ENCODE measurements around the gene RGS7BP.
"Not testable (repeated sequence)": the region's sequence is repeated elsewhere in the genome, so short reads cannot be mapped to it uniquely, and the experiment has no call there.

The RGS7BP gene

DNA sequence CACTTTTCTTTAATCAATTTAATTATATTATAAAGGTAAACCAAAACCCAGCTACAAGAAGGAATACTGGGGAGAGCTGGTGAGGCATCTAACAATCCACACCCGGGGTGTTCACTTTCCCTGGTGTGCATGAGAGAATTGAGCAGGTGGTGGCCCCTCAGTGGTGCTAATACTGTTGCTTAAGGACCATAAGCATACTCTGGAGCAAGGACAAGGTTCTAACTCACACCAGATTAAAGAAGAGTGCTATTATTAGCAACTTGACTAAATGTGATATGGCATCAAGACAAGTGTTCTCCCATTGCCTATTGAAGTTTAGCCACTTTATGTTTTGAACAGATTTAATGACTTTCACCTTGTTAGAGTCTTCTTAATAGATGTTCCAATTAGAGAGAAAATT is 8.8 kb downstream of the RGS7BP start:
- Histone ChIP-seq H3K27me3 (ENCODE audit: control insufficient read depth, insufficient read depth, low read length) (no peaks in the 10 kb centered on the region), H3K27ac (ENCODE audit: low read depth, low read length) (no peak overlapping the region), H3K4me3 (ENCODE audit: low read length) (no peak overlapping the region), H3K4me1 (ENCODE audit: control insufficient read depth, insufficient read depth, low read length) (no peaks in the 10 kb centered on the region), H3K9ac (ENCODE audit: low read length) (no peak overlapping the region), H3K36me3 (ENCODE audit: control insufficient read depth, insufficient read depth, low read length) (no peaks in the 10 kb centered on the region)

GRCh38 chr5:64516216-64516615 is 10.4 kb downstream of the RGS7BP start:
- H3K27ac ChIP-seq (ENCODE audit: low read depth, low read length): no peak overlapping the region
- no peak overlapping the region for H3K9ac ChIP-seq (ENCODE audit: low read length)
- no peaks in the 10 kb centered on the region for H3K27me3 ChIP-seq (ENCODE audit: control insufficient read depth, insufficient read depth, low read length)
- no peaks in the 10 kb centered on the region for H3K36me3 ChIP-seq (ENCODE audit: control insufficient read depth, insufficient read depth, low read length)
- H3K4me3 ChIP-seq (ENCODE audit: low read length): no peak overlapping the region
- no peaks in the 10 kb centered on the region for H3K4me1 ChIP-seq (ENCODE audit: control insufficient read depth, insufficient read depth, low read length)

- no peaks in the 10 kb centered on the region for H3K27me3 ChIP-seq (ENCODE audit: control insufficient read depth, insufficient read depth, low read length)
- H3K4me3 ChIP-seq (ENCODE audit: low read length): no peak overlapping the region
- no peak overlapping the region for H3K9ac ChIP-seq (ENCODE audit: low read length)
- no peaks in the 10 kb centered on the region for H3K4me1 ChIP-seq (ENCODE audit: control insufficient read depth, insufficient read depth, low read length)
- H3K36me3 ChIP-seq (ENCODE audit: control insufficient read depth, insufficient read depth, low read length): no peaks in the 10 kb centered on the region
- no peak overlapping the region for H3K27ac ChIP-seq (ENCODE audit: low read depth, low read length)
Observed at GRCh38 chr5:64518793-64519192, 13.0 kb downstream of the RGS7BP start.

DNA sequence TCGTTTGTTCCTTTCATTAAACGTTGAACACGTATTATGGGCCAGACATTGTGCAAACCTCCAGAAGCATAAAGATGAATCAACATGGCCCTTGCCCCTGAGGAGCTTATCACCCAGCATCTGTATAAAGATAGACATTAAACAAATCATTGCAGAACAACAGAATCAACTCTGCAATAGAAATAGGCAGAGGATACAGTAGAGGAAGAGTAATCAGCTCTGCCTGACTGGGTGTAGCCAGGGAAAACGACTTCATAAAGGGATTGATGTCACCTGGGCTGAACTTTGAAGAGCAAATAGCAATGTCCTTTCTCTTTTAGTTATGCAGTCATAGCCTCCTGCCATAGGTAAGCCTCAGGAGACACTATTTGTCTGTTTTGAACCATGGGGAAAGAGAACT is 13.4 kb downstream of the RGS7BP start:
- H3K9ac ChIP-seq (ENCODE audit: low read length): no peak overlapping the region
- no peaks in the 10 kb centered on the region for H3K27me3 ChIP-seq (ENCODE audit: control insufficient read depth, insufficient read depth, low read length)
- H3K36me3 ChIP-seq (ENCODE audit: control insufficient read depth, insufficient read depth, low read length): no peaks in the 10 kb centered on the region
- no peak overlapping the region for H3K4me3 ChIP-seq (ENCODE audit: low read length)
- H3K27ac ChIP-seq (ENCODE audit: low read depth, low read length): no peak overlapping the region
- H3K4me1 ChIP-seq (ENCODE audit: control insufficient read depth, insufficient read depth, low read length): no peaks in the 10 kb centered on the region

DNA sequence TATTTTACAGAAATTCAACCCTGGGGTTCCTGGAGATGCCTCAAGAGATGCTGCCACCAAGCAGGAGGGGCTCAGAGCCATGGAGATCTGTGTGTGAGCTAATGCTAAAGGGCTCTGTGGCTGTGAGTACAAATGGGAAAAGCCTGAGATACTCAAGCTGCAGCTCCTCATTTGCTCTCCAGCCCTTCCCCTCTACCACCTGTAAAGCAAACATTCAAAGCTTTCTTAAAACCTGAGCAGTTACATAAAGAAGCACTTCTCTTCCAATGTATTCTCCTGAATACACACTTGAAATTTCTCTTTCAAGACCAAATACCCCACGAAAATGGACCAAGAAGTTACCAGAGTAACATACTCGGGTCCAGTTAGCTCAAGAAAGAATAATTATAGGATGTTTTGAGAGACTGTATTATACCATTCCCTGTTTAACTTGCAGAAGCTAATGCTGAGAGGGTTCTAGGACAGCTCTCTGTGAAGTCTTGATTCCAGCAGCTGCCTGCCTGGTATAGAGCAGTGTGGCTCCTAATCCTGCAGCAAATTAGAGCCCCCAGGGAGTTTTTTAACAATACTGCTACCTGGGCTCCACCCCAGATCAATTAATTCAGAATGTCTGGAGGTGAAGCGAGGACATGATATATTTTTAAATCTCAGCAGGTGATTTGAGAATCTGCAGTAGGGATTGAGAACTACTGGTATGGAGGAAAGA is 21.1 kb downstream of the RGS7BP start:
- Histone ChIP-seq H3K4me3 (ENCODE audit: low read length) (no peak overlapping the region), H3K36me3 (ENCODE audit: control insufficient read depth, insufficient read depth, low read length) (no peaks in the 10 kb centered on the region), H3K27me3 (ENCODE audit: control insufficient read depth, insufficient read depth, low read length) (no peaks in the 10 kb centered on the region), H3K4me1 (ENCODE audit: control insufficient read depth, insufficient read depth, low read length) (no peaks in the 10 kb centered on the region), H3K27ac (ENCODE audit: low read depth, low read length) (no peak overlapping the region), H3K9ac (ENCODE audit: low read length) (no peak overlapping the region)

GRCh38 chr5:64530076-64530475 is 24.3 kb downstream of the RGS7BP start:
- Histone ChIP-seq H3K9ac (ENCODE audit: low read length) (no peak overlapping the region), H3K36me3 (ENCODE audit: control insufficient read depth, insufficient read depth, low read length) (no peaks in the 10 kb centered on the region), H3K4me3 (ENCODE audit: low read length) (no peak overlapping the region), H3K27ac (ENCODE audit: low read depth, low read length) (no peak overlapping the region), H3K27me3 (ENCODE audit: control insufficient read depth, insufficient read depth, low read length) (no peaks in the 10 kb centered on the region), H3K4me1 (ENCODE audit: control insufficient read depth, insufficient read depth, low read length) (no peaks in the 10 kb centered on the region)

DNA sequence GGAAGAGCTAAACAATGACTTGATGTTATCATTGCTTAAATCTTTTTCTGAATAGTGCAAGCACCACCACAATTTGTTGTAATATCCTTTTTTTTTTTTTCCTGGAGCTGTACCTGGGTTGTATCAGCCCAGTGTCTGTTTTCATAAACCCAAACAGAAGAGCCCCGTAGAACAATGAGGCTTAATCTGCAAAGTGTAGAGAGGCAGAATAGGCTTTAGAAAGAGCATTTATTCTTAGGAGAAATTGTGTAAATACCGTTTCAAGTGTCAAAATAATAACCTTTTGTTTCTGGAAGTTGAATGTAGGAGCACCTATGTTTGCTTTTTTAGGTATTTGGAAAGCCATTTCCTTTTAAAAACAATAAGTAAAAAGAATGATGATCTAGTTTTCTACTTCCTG is 26.4 kb downstream of the RGS7BP start:
- H3K27ac ChIP-seq (ENCODE audit: low read depth, low read length): no peak overlapping the region
- H3K4me1 ChIP-seq (ENCODE audit: control insufficient read depth, insufficient read depth, low read length): no peaks in the 10 kb centered on the region
- no peak overlapping the region for H3K9ac ChIP-seq (ENCODE audit: low read length)
- no peak overlapping the region for H3K4me3 ChIP-seq (ENCODE audit: low read length)
- no peaks in the 10 kb centered on the region for H3K36me3 ChIP-seq (ENCODE audit: control insufficient read depth, insufficient read depth, low read length)
- H3K27me3 ChIP-seq (ENCODE audit: control insufficient read depth, insufficient read depth, low read length): no peaks in the 10 kb centered on the region

DNA sequence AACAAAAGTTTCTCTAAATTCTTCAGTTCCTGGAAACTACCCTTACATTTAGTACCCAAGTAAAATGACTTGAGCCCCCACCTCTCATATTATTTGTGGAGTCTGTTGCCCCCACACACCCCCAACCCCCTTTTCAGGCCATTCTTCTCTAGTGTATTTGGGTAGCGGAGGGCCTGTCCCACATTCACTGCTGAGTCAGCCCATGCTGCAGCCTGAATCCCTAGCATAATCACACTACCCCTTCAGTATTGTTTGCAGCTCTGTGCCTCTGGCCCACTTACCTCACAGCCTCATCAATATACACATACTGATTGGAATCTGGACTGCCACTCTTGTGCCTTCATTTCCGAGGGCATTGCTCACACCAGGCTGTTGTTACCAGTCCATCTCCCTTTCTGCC is 26.8 kb downstream of the RGS7BP start:
- Histone ChIP-seq H3K4me1 (ENCODE audit: control insufficient read depth, insufficient read depth, low read length) (no peaks in the 10 kb centered on the region), H3K27ac (ENCODE audit: low read depth, low read length) (no peak overlapping the region), H3K36me3 (ENCODE audit: control insufficient read depth, insufficient read depth, low read length) (no peaks in the 10 kb centered on the region), H3K9ac (ENCODE audit: low read length) (no peak overlapping the region), H3K27me3 (ENCODE audit: control insufficient read depth, insufficient read depth, low read length) (no peaks in the 10 kb centered on the region), H3K4me3 (ENCODE audit: low read length) (no peak overlapping the region)

- Histone ChIP-seq H3K4me3 (ENCODE audit: low read length) (no peak overlapping the region), H3K9ac (ENCODE audit: low read length) (no peak overlapping the region), H3K27ac (ENCODE audit: low read depth, low read length) (no peak overlapping the region), H3K4me1 (ENCODE audit: control insufficient read depth, insufficient read depth, low read length) (no peaks in the 10 kb centered on the region), H3K36me3 (ENCODE audit: control insufficient read depth, insufficient read depth, low read length) (no peaks in the 10 kb centered on the region), H3K27me3 (ENCODE audit: control insufficient read depth, insufficient read depth, low read length) (no peaks in the 10 kb centered on the region)
Observed at GRCh38 chr5:64534033-64534432, 28.2 kb downstream of the RGS7BP start.

DNA sequence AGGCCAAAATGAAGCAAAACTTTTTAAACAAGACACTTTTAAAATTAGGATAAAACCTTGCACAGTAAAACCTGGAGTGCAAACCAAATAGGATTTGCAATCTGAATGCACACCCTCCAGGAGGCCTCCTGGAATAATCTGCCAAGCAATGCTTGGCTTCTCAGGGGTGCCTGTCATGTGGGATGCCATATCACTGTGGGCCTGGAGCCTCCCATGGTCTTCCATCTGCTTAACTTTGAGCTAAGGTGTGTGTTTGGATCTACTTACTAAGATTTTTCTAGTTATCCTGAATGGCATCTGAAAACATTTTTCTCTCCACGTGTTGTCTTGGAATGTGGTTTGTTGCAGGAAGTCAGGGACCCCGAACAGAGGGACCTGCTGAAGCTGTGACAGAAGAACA is 52.1 kb downstream of the RGS7BP start:
- H3K36me3 ChIP-seq (ENCODE audit: control insufficient read depth, insufficient read depth, low read length): no peaks in the 10 kb centered on the region
- no peaks in the 10 kb centered on the region for H3K4me1 ChIP-seq (ENCODE audit: control insufficient read depth, insufficient read depth, low read length)
- no peak overlapping the region for H3K27ac ChIP-seq (ENCODE audit: low read depth, low read length)
- H3K4me3 ChIP-seq (ENCODE audit: low read length): no peak overlapping the region
- H3K9ac ChIP-seq (ENCODE audit: low read length): no peak overlapping the region
- H3K27me3 ChIP-seq (ENCODE audit: control insufficient read depth, insufficient read depth, low read length): no peaks in the 10 kb centered on the region

GRCh38 chr5:64558641-64559040 is 52.8 kb downstream of the RGS7BP start:
- not testable (repeated sequence) for H3K36me3 ChIP-seq (ENCODE audit: control insufficient read depth, insufficient read depth, low read length); H3K4me1 ChIP-seq (ENCODE audit: control insufficient read depth, insufficient read depth, low read length); H3K27me3 ChIP-seq (ENCODE audit: control insufficient read depth, insufficient read depth, low read length); H3K27ac ChIP-seq (ENCODE audit: low read depth, low read length); H3K9ac ChIP-seq (ENCODE audit: low read length); H3K4me3 ChIP-seq (ENCODE audit: low read length)

GRCh38 chr5:64566310-64566916 is 60.6 kb downstream of the RGS7BP start:
- Histone ChIP-seq H3K9ac (ENCODE audit: low read length) (no peak overlapping the region), H3K27me3 (ENCODE audit: control insufficient read depth, insufficient read depth, low read length) (no peaks in the 10 kb centered on the region), H3K36me3 (ENCODE audit: control insufficient read depth, insufficient read depth, low read length) (no peaks in the 10 kb centered on the region), H3K4me1 (ENCODE audit: control insufficient read depth, insufficient read depth, low read length) (no peaks in the 10 kb centered on the region), H3K27ac (ENCODE audit: low read depth, low read length) (no peak overlapping the region), H3K4me3 (ENCODE audit: low read length) (no peak overlapping the region)

DNA sequence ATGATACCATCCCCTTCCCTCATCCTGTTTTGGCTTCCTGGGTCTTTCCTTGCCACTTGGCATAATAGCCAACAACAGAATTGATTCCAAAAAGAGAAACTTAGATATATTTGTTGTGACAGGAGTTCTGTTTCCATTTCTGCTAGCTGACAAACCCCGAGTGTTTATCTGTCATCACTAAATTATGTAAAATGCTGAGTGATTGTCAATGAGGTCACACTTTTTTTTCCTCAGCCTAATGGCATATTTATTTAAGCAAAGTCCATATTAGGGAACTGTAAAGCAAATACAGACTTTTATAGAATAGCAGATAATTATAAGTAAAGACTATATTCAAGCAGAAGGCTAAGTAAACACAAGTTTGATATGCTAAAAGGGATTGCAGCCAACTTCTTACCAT is 64.0 kb downstream of the RGS7BP start:
- H3K27me3 ChIP-seq (ENCODE audit: control insufficient read depth, insufficient read depth, low read length): no peaks in the 10 kb centered on the region
- H3K4me1 ChIP-seq (ENCODE audit: control insufficient read depth, insufficient read depth, low read length): no peaks in the 10 kb centered on the region
- no peaks in the 10 kb centered on the region for H3K36me3 ChIP-seq (ENCODE audit: control insufficient read depth, insufficient read depth, low read length)
- no peak overlapping the region for H3K27ac ChIP-seq (ENCODE audit: low read depth, low read length)
- H3K9ac ChIP-seq (ENCODE audit: low read length): no peak overlapping the region
- no peak overlapping the region for H3K4me3 ChIP-seq (ENCODE audit: low read length)
